Neural cell (in vitro differentiated cells): ENCODE results near the gene GTF2E1.

Experiments used
- CTCF ChIP-seq: fragments of 450-650 bp; IDR thresholded peaks from 2 replicates; pipeline ENCODE4 v1.5.1; 2014; ENCODE audit warnings: antibody characterized with exemption, mild to moderate bottlenecking, moderate library complexity; ENCODE audit not compliant: poor library complexity, severe bottlenecking
- EZH2 ChIP-seq: fragments of 200-600, 300-800 bp; shearing (Covaris generic), sonication (generic); IDR thresholded peaks from 2 replicates; pipeline ENCODE4 v1.6.1; 2014; ENCODE audit warnings: antibody characterized with exemption, low read length, borderline replicate concordance, mild to moderate bottlenecking; ENCODE audit not compliant: insufficient read depth, poor library complexity, severe bottlenecking
- RAD21 ChIP-seq: fragments of 450-650 bp; conservative IDR thresholded peaks from 2 replicates; pipeline ENCODE4 v1.6.1; 2014; ENCODE audit warnings: antibody characterized with exemption, mild to moderate bottlenecking, moderate library complexity
- TAF1 ChIP-seq: IDR thresholded peaks from 2 replicates; pipeline ENCODE4 v1.6.1; 2012; ENCODE audit warnings: low read depth

GRCh38 chr3:120730576-120731542 is 11.7 kb upstream of the GTF2E1 start:
- TF ChIP-seq RAD21 = no peak
- TF ChIP-seq TAF1 = no peak
- TF ChIP-seq CTCF = no peak
- TF ChIP-seq EZH2 = no peak
